GOT3 (cell line): Measurements from ENCODE around the gene VSTM2L.
"Not testable (repeated sequence)": the region's sequence is repeated elsewhere in the genome, so short reads cannot be mapped to it uniquely, and the experiment has no call there.

Source experiments
- DNase-seq: peaks from one replicate; lab custom pipeline; 2025; ENCODE audit warnings: mixed read lengths; lab: John Stamatoyannopoulos, UW

The VSTM2L gene, protein sequence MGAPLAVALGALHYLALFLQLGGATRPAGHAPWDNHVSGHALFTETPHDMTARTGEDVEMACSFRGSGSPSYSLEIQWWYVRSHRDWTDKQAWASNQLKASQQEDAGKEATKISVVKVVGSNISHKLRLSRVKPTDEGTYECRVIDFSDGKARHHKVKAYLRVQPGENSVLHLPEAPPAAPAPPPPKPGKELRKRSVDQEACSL

DNA sequence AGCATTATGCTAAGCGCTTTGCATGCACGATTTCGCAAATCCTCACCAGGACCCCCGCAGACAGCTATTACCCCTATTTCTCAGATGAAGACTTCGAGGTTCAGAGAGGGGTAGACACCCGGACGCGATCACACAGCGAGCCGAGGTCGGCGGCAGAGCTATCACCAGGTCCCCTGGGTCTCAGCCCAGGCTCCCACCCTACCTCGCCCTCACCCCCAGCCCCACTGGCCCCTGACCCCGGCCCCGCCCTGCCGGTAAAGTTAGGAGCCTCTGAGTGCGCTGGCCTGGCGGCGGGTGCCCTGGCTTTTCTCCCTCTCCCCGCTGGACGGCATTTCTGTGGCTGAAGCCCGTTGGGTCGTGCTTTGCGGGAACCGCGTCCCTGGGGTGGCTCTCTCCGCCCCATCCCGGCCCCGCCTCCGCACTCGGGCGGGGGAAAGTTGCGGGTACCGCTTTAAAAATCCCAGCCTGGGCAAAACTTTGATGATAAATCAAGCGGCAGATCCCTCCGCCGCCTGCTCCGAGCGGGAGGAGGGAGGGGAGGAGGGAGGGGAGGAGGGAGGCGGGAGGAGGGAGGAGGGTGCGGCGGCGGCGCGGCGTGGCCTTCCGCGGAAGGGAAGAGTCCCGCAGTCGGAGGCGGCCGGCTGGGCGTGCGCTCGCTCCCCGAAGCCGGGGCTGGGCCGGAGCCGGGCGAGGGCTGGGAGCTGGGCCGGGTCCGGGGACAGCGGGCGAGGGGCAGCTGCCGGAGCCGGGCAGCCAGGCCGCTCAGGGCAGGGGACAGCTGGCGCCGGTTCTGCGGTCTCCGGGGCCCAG lies at the start of gene VSTM2L:
VSTM2L (plus strand) TSS at position 624 of the 810 bp plus-strand sequence. CDS start 224 bp downstream, outside the sequence.
- peak; percentile 24 for DNase-seq

DNA sequence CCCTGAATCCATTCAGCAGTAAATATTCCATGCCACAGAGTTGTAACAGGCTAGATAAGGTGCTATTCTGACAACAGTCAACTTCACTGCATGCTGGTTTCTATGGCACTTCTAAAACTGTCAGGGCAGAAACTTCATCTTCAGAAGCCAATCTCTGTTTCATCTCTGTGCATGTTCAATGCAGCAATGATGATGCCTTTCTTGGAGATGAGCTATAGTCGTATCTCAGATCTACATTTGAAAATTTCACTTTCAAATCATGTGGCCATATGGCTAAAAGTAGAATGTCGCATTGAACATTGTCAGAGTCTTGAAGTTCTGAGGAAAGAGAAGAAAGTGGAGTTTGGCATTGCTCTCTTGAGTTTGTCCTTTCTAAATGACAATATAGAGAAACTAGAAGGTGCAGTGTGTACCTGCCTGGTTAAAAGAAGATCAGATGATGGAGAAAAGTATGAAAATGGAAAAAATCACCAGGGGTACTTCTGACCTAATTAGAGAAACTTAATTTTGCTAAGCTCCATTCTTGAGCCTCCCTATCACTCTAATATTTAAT lies 49.0 kb upstream of the VSTM2L start:
- no peak for DNase-seq

DNA sequence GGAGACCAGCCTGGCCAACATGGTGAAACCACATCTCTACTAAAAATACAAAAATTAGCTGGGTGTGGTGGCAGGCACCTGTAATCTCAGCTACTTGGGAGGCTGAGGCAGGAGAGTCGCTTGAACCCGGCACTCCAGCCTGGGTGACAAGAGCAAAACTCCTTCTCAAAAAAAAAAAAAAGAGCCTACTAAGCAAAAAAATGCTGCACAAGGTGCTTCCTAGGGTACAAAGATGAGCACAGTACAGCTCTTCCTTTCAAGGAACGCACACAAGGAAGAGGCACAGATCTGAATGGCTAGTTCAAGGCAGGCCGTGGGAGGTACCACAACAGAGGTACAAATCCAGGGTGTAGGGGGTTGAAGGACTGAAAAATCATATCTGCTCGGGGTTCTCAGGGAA lies 46.9 kb upstream of the VSTM2L start:
- DNase-seq = not testable (repeated sequence)

DNA sequence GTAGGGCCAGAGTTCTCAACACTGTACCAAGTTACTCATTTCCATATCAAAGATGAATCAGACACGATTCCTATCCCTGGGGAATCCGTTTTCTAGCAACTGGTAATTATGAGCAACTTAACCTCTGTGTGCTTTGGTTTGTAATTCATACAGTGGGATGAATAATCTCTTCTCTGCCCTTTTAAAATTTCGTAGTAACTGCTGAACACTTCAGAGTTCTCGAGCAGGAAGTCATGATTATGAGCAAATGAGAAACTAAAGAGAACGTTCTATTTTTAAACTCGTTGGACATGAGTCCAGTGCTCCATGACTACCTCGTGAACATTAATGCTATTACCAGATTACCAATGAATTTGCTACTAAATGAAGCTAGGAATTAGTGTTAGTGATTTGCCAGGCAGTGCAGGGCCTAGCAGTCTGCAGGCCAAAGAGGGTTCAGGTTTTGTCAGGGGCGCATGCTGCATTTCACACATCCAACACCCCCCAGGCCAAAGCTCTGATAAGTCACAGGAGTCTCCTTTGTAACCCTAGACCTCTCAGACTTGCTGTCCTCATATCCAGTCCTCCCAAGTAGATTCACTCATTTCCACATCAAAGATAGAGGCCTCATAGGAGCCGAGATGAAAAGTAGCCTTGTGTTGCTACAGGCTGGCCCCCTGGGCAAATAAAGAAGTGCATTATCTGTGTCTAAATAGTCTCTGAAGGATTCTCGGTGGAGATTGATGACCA lies 45.8 kb upstream of the VSTM2L start:
- DNase-seq = no peak

DNA sequence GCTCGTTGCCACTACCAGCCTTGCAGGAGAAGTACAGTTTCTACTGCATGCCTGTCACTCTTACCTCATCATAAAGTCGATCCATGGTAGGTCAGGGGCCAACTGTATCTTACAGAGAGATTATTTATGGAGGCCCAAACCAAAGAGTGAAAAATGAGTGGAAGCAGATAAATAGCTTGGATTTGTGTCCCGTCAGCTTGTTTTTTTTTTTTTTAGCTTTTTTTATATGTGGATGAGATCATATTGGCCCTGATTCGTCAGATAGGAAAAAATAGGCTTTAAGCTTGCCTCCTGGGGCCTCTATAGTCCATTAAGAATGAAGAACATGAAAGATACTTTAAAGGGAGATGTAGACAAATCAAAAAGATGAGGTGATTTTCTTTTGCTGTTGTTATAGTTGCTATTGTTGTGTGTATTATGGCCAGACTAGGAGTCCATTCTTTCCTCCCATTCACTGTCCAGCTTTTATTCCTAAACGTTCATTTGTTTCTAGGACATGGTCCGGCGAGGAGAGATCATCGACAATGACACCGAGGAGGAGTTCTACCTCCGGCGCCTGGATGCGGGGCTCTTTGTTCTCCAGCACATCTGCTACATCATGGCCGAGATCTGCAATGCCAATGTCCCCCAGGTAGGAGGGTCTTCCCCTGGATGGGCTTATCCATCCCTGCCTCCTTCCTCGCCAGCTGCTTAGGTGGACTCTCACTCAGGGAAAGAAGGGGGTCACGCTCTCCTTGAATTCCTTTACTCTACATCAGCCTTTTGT lies 43.3 kb upstream of the VSTM2L start:
- DNase-seq = no peak

DNA sequence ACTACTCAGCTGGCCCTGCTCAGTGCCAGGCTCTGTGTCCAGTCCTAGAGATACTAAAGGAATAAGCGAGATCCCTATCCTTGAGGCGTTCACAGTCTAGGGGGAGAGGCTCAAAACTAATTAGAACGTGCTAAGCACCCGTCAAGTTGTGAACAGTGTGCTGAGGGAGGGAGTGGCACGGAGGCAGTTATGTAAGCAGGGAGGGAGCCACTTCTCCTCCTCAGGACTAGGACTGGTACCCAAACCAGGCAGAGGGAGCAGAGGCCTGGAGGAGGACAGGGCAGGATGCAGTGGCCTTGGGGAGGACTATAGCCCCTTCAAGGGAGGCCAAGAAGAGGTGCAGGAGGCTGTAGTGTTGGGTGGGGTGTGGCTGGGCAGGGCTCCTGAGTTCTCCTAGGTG lies 39.6 kb upstream of the VSTM2L start:
- DNase-seq = no peak

DNA sequence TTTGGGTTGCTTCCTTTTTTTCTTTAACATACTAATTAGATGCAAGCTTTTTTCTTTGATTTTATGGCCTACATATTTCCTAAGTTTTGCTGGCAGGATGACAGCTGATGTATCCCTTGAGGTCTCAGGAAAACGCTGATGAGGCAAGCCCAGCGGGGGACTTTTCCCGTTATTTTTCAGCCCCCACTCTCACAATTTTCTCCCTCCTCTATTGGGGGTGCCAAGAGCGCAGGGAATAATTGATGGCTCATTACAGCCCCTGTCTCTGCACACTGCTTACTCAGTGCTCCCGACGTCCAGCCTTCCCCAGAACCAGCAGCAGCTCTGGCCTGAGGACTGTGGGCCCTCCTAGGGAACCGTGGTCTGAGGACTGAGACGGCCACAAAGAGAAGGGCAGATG lies 38.6 kb upstream of the VSTM2L start:
- no peak for DNase-seq

DNA sequence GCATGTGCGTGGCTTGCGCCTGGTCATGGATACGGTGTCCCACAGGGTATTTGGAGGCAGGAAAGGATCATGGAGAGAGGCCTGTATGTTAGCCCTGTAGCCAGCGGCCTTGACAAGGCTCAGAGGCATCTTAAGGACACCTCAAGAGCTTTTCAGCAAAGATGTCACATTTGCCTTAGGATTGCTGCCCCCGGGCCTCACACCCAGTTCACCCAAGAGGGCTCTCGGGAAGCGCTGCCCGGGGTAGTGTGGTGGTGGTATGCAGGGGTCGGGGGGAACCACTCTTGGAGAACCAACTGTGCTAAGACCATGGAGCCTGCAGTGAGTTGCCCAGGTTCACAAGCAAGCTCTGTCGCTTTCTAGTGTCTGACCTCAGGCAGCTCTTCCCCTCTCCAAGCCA lies 36.9 kb upstream of the VSTM2L start:
- DNase-seq = no peak

DNA sequence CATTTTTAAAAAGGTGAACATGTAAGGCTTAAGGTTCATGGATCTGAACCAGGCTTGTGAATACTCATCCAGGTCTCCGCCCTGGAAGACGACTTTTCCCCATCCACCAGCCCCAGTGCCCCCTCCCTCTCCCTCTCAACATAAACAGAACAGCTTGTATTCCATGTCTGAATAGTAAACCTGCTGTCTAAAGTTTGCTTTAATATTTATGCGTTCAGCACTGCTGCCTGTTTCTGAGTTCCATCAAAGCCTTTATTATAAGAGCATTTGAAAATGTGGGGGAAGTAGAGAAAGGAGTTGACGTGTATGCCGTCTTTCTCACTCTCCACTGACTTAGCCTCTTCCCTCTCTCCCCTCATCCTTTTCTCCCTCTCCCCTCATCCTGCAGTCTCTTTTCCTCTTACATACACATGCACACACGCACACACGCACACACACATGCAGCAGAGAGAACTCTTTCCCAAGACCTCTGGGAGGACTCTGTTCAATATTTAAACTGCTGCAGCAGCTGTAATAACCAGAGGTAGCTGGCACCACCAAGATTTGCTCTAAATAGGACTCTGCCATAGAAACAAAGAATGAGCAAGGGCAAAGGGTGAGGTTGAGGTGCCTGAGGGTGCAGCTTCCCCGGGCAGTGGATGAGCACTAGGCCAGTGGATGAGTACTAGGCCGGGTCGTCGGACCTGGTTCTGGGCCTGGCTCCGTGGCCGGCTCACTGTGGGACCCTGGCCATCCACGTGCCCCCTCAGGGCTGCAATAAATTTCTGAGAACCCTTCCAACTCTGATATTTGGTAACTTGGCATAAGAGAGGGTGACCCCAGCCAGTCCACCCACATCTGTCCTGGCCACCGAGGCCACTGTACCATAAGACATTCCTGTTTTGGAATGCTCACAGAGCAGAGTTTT lies 35.4 kb upstream of the VSTM2L start:
- DNase-seq = no peak

DNA sequence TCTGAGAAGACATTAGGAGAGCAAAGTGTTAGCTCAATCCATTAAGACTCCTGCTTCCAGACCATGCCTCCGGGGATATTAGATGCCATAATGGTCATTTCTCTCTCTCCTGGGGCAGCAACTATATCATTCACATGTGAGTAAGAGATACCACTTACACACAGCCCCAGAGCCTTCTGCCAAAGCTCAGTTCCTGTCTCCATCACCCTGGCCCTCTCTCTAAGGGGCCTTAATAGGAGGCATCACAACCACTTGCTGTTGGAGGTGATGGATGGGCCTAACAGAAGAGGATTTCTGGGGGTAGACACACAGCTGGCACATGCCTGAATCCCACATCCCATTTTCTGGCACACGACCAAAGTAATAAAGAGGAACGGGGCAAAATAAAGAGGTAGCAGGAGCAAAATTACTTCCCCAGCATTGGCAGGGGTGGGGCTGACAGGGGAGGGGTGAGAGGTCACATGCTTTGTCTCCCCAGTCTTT lies 34.0 kb upstream of the VSTM2L start:
- no peak for DNase-seq

DNA sequence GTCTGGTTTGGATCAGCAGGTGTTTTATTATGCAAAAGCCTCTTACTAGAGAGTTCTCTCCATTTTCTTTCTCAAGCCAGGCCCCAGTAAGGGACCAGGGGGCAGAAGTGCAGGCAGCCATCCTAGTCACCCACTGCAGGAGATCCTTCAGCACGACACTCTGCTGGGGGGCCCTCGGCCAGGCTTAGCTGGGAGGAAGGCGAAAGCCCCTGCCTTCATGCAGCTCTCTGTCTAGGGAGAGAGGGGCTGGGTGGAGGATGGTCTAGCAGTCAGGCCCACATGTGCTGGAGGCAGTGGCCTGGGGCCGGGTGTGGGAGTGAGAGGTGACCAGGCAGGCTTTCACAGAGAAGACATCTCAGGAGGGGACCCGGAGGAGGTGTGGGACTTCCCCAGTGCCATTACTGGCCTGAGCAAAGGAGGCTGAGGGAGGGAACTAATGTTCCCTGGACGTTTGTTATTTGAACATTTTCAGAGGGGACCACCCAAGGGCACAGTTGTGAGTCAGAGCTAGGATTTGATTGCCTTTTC lies 33.5 kb upstream of the VSTM2L start:
- no peak for DNase-seq

DNA sequence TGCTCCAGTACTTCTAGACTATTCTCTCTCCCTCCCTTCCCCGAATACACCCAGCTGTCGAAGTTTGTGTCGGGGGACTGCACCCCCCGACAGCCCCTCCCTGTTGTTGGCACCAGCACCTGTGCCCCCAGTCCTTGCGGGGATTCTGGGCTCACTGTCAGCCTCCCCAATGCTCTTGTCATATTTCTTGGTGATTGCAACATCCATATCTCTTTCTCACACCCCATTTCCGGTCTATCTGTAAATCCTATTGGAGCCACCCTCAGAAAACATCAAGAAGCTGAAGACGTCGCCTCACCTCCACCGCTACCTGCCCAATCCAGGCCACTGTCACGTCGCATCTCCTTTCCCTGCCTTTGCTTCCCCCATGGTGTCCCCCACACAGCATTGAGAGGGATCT lies 32.6 kb upstream of the VSTM2L start:
- no peak for DNase-seq

DNA sequence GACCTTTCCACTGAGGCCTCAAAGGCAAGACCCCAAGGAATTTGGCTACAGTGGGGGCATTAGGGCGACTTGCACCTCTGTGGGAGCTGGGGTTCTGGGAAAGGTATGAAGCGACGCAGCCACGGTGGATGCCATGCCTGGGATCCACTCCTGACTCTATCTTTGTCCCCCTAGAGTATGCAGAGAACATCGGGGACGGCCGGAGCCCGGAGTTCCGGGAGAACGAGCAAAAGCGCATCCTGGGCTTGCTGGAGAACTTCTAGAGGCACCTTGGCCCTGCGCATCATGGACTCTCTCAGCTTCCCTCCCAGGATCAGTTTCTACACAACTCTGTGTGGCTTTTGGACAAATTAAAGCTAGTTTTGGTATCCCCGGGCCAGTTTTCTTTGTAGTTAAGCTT lies 31.2 kb upstream of the VSTM2L start:
- DNase-seq = no peak

DNA sequence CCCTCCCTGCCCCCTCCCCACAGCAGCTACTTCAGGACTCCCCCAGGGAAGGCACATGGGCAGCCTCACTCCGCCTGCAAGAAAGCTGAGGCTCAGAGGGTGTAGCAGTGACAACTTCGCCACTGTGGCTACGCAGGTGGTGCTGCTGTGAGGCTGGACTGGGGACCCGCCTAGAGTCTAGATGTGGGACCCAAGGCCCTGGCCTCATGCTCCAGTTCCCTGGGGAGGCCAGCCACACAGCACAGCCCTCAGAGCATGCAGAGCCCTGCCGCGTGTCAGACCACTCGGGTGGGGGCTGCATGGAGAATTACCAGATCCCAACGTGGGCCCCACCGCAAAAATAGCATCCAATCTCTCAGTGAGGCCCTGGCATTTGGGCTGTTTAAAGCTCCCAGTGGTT lies 30.8 kb upstream of the VSTM2L start:
- DNase-seq = no peak

DNA sequence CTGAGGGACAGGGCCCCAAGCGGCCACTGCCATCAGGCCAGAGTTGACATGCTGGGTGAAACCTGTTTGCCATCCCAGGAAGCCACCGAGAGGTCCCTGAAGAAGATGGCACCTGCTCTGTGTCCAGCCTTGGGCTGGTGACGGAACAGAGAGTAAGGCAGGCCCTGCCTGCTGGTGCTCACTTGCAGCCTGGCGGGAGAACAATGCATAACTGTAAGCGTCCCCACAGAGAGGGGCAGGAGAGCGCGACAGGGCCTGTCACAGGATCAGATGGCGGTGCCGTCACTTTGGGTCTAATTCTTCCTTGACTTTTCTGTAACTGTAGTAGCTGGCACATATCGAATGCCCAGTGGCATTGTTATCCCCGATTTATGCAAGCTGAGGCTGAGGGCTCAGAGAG lies 29.0 kb upstream of the VSTM2L start:
- DNase-seq = no peak

DNA sequence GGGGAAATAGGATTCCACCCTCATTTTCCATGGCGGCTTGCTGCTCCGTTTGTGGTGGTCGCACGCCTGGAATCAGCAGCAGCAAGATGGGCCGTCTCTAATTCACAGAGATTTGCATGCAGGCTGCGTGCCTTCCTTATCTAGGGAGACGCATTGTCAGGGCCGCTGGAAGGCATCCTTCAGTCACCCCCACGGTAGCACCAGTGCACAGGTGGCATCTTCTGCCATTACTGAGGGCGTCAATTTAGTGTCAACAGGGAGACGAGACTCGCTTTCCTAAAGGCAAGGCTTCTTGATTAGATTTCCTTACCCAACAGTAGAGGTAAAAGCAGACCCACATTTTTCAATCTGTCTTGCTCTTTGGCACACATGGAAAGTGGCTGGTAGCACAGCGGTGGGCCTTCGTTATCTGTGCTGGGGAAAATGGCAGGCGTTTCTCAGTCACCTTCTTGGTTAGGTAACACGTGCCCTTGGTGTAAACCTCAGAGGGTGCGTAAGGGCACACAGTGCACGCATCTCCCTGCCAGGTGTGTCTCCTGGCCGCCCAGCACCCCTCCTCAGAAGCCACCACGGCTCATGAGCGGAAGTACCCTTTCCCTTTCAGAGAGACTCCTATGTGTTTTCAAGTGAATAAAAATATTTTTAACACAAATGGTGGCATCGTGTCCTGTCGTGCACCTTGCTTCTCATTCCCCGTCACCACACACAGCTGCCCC lies 27.3 kb upstream of the VSTM2L start:
- no peak for DNase-seq

DNA sequence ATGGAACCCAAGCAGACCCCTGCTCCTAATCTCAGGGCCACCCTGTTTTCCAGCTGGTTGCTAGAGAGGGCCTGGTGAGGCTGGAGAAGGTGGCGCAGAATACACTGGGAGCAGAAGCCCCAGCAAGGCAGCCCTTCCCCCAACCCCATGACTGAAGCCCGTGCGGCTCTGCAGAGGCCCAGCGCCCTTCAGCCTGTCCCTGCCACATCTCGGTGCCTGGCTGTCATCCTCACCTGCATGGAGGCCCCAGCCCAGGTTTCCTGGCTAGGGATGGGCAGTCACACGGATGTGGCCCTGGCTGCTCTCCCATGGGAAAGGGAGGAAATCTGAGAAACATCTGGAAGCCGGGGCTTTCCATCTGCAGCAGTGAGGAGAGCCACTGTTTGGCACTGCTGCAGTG lies 26.1 kb upstream of the VSTM2L start:
- no peak for DNase-seq

DNA sequence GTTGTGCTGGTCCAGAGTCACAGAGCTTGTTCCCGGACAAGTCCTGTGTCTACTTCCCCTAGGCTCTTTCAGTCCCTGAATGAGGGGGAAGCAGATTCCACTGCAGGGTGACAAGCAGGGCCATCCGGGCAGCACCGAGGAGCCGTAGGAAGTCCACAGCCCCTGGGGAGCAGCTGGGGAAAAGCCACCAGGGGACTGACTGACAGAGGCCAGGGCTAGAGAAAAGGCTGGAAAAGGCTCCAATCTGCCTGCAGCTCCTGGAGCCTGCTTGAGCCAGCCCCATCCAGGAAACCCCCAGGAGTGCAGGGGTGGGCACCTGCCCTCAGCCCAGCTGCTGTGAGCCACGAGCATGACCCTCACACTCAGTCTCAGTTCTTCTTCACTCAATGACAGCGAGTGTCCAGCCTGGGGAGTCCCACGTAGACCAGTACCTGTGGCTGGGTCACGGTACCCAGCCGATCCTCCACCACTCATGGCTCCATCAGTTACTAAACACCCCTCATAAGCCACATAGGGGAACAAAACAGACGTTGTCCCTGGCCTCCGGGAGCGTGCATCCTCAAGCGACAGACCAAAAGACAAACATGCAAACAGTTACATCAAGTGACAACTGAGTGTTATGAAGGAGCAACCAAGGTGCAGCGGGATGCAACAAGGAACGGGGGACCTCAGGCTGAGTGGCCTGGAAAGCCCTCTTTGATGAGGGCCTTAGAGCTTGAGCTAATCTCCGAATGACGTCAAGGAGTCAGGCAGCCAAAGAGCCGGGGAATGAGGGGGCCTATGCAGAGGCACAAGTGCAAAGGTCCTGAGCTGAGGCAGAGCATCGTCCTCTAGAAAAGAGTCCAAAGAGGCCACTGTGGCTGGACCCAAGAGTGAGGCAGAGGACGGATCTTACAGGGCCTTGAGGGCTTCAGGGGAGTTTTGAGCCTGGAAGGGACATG lies 24.8 kb upstream of the VSTM2L start:
- no peak for DNase-seq
